HG02623 (cell line): ENCODE results near the gene PPP1R13B.

ENCODE experiments used
- ATAC-seq: cut with Tn5 transposase; IDR thresholded peaks from one replicate; pipeline ENCODE4 v1.9.1; 2021; ENCODE audit warnings: moderate library complexity; ENCODE audit not compliant: unreplicated experiment

PPP1R13B gene

GRCh38 chr14:103880348-103881267, 33.2 kb upstream of the PPP1R13B start:
- no peak for ATAC-seq

- no peak for ATAC-seq
These were observed 32.4 kb upstream of the PPP1R13B start for GRCh38 chr14:103879570-103880347.

DNA sequence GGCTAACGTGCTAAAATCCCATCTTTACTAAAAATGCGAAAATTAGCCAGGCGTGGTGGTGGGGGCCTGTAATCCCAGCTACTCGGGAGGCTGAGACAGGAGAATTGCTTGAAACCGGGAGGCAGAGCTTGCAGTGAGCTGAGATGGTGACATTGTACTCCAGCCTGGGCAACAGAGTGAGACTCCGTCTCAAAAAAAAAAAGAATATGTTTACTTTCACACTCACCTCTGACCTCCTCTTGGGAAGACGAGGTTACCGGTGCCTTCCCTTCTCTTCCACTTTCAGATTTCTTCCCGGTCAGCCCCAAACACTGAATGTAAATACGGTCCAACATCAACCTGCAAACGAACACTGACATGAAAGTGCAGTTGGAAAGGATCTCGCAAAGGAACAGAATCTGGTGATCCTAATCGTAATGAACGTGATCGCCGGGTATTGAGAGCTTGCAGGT, 31.8 kb upstream of the PPP1R13B start:
- no peak for ATAC-seq

DNA sequence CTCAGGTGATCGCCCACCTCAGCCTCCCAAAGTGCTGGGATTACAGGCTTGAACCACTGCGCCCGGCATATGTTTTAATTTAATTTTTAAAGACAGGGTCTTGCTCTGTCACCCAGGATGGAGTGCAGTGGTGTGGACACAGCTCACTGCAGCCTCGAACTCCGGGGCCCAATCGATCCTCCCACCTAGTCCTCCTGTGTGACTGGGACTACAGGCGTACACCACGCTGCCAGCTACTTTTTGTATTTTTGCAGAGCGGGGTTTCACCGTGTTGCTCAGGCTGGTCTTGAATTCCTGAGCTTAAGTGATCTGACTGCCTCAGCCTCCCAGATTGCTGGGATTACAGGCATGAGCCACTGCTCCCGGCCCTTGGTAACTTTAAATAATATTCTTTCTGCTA, 30.8 kb upstream of the PPP1R13B start:
- no peak for ATAC-seq

DNA sequence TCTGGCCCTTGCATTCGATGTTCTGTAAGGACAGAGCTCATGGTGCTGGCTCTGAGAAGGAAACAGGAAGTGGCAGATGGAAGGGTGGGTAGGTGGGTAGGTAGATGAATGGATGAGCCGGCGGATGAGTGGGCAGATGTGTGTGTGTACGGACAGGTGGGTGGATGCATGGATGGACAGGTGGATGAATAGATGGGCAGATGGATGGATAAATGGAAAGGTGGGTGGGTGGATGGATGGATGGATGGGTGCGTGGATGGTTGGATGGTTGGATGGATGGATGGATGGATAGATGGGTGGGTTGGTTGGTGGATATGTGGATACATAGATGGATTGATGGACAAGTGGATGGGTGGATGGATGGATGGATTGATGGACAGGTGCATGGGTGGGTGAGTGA, 27.6 kb upstream of the PPP1R13B start:
- ATAC-seq = no peak

DNA sequence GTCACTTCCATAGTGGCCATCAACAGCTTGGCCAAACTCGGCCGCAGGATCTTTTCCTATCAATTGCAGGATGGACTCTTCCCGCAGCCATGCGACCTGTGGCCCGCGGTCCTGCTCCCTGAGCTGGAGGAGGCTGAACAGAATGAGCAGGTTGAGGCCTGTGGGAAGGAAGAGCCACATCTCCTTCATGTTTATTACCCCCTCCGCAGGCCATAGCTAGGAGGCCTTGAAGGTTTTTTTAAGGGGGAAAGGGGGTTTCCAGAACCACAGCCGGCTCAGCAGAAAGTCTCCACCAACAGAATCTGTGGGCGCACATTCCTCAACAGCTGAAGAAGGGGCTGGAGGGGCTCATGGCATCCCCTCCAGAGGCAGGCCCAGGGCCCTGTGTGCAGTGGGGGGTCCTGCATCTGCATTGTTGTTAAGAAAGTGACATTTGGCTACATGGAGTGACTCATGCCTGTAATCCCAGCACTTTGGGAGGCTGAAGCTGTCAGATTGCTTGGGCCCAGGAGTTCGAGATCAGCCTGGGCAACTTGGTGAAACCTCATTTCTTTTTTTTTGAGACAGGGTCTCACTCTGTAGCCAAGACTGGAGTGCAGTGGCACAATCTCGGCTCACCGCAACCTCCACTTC, 25.2 kb upstream of the PPP1R13B start:
- ATAC-seq = peak; percentile 7

- ATAC-seq = peak; percentile 76
These were observed 24.5 kb upstream of the PPP1R13B start for GRCh38 chr14:103871596-103872480.

- no peak for ATAC-seq
These were observed 23.7 kb upstream of the PPP1R13B start for GRCh38 chr14:103870891-103871595.

DNA sequence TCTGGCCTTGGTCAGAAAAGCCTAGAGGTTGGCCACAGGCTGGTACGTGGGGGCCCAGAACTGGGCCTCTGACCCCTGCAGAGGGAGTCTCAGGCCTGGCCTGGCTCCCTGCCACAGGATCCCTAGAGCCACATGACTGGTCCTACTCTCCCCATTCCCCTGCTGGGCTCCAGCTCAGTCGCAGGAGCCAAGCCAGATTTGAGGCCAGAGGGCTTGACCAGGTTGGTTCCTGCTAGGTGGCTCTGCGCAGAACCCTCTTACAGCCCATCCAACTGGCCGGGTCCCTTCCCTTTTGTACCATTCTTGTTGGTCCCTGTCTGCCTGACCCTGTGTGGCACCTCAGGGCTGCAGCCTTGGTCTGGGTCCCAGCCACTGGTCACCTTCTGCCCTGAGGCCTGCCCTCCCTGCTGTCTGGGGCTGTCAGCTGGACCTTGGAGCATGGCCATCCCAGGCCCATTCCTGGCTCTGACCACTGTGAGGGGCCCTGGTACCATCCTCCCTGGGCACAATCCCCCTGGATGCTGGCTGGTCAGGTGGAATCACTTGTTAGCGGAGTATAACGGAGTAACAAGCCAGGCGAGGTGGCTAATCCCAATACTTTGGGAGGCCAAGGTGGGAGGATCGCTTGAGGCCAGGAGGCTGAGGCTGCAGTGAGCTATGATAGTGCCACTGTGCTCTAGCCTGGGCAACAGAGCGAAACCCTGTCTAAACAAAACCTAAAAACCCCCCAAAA, 22.9 kb upstream of the PPP1R13B start:
- no peak for ATAC-seq

DNA sequence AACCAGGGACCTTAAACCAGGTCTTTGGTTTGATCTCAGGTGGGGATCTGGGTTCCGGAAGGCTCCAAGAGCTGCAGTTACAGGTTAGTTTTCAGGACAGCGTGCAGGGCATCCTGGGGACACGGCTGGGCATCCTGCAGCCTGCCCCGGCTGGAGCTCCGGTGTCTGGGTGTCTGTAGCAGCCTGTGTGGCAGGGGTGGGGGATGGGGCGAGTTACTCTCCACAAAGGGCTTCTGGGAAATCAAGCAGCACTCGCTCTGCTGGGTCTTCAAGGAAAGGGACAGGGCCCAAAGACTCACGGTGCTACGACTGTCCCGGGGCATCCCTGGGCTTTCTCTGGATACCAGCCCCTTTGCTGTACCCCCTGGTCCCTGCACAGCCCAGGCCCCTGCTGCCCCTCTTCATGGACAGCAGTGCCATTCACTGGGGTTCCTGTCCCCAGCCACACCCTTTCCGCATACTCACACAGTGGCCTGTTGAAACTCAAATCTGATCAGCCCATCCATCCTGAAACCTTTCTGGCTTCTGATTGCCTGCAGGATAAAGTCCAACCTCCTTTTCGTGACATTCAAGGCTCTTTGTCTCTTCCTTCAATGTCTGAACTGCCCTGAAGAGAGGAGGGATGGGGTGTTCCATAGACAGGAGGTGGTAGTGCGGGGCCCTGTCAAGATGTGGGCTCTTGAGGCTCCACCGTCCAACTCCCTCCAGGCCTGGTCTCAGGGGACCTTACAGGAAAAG, 22.2 kb upstream of the PPP1R13B start:
- no peak for ATAC-seq

DNA sequence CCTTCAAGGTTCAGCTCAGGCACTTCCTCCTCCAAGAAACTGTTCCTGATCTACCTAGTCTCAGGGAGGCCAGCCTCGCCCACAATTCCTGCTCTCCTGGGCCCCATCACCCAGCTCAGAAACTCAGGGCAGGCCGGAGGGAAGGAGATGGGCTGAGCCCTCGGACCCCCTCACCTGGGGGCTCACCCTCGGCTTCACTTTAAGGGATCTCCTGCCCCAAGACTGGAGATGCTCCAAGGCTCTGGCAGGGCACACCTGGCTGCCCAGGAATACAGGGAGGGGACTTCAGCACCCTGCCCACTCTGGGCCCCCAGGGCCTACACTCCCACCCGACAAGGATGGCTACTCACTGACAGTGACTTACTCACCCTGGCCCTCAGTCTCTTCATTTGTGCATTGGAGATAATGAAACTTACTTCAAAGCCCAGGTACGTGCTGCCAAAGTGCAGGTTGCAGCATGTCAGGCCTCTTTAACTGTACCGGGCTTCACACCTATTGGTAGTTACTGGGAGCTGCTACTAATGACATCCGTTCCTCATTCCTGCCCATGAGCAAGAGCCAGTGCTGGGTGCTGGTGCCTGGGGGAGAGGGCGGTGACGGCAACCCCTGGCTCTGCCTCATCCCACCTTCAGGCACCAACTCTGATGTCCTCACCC, 21.0 kb upstream of the PPP1R13B start:
- ATAC-seq = no peak

DNA sequence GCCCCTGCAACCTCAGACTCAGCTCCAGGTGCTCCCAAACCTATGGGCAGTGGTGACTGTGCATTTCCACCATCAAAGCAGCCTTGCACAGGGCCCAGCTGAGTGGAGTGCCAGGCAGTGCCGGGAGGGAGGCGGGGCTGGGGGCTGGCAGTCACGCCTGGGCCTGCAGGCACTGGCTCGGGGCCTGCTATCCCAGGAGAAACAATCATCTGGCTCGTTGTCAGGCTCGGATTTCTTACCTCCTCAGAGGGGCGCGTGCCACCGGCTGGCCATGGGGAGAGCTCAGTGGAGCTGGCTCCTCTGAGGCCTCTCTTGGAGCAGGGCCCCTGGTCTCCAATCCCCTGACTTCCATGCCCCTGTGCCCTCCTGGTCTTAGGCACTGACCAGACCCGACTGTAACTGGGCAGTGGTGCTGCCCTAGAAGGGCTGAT, 20.2 kb upstream of the PPP1R13B start:
- no peak for ATAC-seq

- no peak for ATAC-seq
These were observed 19.6 kb upstream of the PPP1R13B start for GRCh38 chr14:103867020-103867419.

DNA sequence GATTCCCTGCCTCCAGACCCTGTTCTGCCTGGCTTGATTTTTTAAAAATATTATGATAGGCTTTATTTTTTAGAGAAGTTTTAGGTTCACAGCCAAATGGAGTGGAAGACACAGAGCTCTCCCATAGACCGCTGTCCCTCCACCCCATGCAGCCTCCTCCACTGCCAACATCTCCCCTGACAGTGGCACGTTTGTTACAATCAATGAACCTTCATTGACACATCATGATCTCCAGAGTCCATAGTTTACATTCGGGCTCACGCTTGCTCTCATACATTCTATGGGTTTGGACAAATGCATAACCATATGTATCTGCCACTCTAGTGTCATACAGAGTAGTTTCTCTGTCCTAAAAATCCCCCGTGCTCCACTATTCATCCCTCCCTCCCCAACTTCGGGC, 15.9 kb upstream of the PPP1R13B start:
- ATAC-seq = no peak

GRCh38 chr14:103862393-103862782, 15.0 kb upstream of the PPP1R13B start:
- no peak for ATAC-seq

DNA sequence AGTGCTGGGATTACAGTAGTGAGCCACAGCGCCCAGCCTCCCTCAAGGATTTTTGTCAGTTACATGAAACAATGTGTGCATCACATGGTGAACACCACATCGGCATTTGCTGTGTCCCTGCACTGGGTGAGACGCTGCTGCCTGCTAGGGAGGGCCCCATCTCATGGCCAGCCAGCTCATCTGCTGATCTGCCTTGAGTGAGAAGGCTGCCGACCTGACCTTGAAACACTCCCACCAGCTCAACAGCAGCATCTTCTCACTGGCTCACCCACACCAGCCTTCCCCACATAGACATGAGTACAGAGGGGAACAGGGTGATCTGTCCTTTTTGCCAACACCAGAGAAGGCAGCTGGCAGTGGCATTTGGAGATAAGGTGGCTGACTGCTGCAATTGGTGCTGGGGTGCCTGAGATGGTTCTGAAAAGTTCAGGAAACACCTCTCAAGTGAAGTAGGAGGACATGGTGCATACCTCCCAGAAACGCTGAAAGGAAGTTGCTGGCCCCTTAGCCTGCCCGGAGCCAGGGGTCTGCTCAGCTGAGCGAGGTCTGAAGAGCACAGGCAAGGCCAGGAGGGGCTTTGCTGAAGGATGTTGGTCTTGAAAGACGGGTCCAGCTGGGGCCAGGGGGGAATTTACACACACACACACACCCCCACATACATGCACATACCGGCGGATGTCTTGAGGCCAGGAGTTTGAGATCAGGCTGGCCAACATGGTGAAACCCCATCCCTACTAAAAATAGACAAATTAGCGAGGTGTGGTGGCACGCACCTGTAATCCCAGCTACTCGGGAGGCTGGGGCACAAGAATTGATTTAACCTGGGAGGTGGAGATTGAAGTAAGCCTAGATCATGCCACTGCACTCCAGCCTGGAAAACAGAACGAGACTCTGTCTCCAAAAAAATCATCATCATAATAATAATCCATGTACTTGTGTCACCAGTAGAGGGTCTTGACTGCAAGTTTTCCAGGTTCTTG, 14.3 kb upstream of the PPP1R13B start:
- no peak for ATAC-seq
